Pancreas (tissue), 10 donors: ENCODE results near the gene DPY19L1. TPM values are rescaled to one million over a fixed set of nuclear protein-coding genes. Genes with fewer than 3 reads are reported as not detected.

Experiments used
- ATAC-seq, 4 donors: fragments of 200-7000 bp; cut with Tn5 transposase; one replicate each; pipeline versions ENCODE4 v1.8.0 to v1.9.1; 2020; ENCODE audit warnings: mild to moderate bottlenecking in 4 of 4, moderate library complexity in 4 of 4
- DNase-seq, 6 donors: peaks; one replicate each; pipeline ENCODE4 v3.0.0-alpha.2; 2020
- FAIRE-seq: peaks from 2 replicates; lab custom pipeline; 2012; peaks lifted over from hg19 to GRCh38; lab: Jason Lieb, UNC
- H3K27ac ChIP-seq, 4 donors: fragments of 200-600 bp; sonication (generic); 1 replicate in 3 of 4; 2 replicates in 1 of 4; pipeline versions ENCODE4 v1.5.0 to v1.8.0; 2020
- H3K27me3 ChIP-seq, 4 donors: fragments of 200-600 bp; one replicate each; pipeline ENCODE4 v1.8.0; 2021
- H3K36me3 ChIP-seq, 3 donors: fragments of 200-600 bp; sonication (generic) in 1 of 3; one replicate each; pipeline versions ENCODE4 v1.5.0 to v1.8.0; 2020 to 2021
- H3K4me1 ChIP-seq, 3 donors: fragments of 200-600 bp; one replicate each; pipeline ENCODE4 v1.8.0; 2021
- H3K4me3 ChIP-seq, 4 donors: fragments of 200-600 bp; sonication (generic) in 2 of 4; one replicate each; pipeline versions ENCODE4 v1.5.0 to v1.8.0; 2020 to 2021
- H3K9me3 ChIP-seq, 4 donors: fragments of 200-600 bp; one replicate each; pipeline ENCODE4 v1.8.0; 2021
- WGBS, 2 donors: extraction: QIAGEN DNeasy Blood & Tissue Kit; methylation state at CpG; one replicate each; pipeline ENCODE4 v1.1.7; 2013; 5-methylcytosine and 5-hydroxymethylcytosine counted together
- intact Hi-C, 3 donors: fragments of 100-400 bp; cut with DNase I; formaldehyde crosslinking; loops; one replicate each; pipeline versions ENCODE4 v1.11.1 to v1.14.2; 2022
- polyA plus RNA-seq, 2 donors: library from polyadenylated mRNA; stranded (reverse); fragments of 200-250 nt; gene quantifications; one replicate each; pipeline ENCODE4 v1.2.3, GENCODE V29; 2013
- total RNA-seq, 6 donors: library from RNA; stranded (reverse); fragmentation: NEBNext Ultra II Directional in 4 of 6; extraction: Animal tissue kit (Norgen Biotek cat#: 25700) in 4 of 6; gene quantifications; one replicate each; pipeline versions ENCODE4 v1.2.1 to v1.2.4, GENCODE V29; 2021 to 2023
- TF ChIP-seq, protein P1 (sequence below), 4 donors: fragments of 200-600 bp; sonication (generic) in 3 of 4; IDR thresholded peaks; one replicate each; pipeline versions ENCODE4 v1.5.0 to v1.8.0; 2021; ENCODE audit warnings: antibody characterized with exemption in 4 of 4
- donor health status: healthy with polysubstance abuse.
- donor health status: DM: no; HTN: no; CAD: no; lungs with moderate emphysema.
- donor health status: DM: no; HTN: no; CAD: no.
- donor health status: control.
- donor health status: control.
- donor health status: Bipolar disorder and iron deficiency.
- donor health status: DM: yes; HTN: yes; CAD: no.
- donor health status: DM: no; HTN: no; CAD: no.
- donor health status: DM: no; HTN: no; CAD: no.
- donor health status: DM: yes; HTN: yes; CAD: no.

Gene DPY19L1
- total and polyA plus RNA-seq, 8 donors: 1.6 to 12.9 (median 5.7) TPM

DNA sequence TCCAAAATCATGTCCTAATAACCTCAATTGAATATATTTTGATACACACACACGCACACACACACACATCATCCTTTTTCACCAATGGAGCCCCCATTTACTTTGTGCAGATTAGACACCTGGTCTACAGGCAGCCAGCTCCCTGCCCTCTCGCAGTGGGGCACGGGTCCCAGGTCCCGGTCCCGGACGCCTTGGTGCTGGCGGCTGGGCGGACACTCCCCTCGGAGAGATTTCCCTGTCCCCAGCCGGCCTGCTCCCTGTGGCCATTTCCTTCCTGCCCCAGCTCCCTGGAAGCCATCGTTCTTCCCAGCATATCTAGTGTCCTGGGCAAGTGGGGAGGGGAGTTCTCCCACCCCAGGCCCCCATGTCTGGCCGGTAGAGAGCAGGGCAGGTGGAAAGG lies 14.6 kb downstream of the DPY19L1 start:
- no peak for ATAC-seq
- Histone ChIP-seq H3K27me3 (no peaks in the 10 kb centered on the region), H3K9me3 (no peaks in the 10 kb centered on the region), H3K36me3 (no peaks in the 10 kb centered on the region), H3K4me3 (no peak overlapping the region), H3K27ac (no peak overlapping the region), H3K4me1 (no peaks in the 10 kb centered on the region)
- FAIRE-seq: no peak
- 96 to 98% methylated on average over 12 of the region's 12 CpGs for WGBS, 2 donors
- TF ChIP-seq, protein P1, sequence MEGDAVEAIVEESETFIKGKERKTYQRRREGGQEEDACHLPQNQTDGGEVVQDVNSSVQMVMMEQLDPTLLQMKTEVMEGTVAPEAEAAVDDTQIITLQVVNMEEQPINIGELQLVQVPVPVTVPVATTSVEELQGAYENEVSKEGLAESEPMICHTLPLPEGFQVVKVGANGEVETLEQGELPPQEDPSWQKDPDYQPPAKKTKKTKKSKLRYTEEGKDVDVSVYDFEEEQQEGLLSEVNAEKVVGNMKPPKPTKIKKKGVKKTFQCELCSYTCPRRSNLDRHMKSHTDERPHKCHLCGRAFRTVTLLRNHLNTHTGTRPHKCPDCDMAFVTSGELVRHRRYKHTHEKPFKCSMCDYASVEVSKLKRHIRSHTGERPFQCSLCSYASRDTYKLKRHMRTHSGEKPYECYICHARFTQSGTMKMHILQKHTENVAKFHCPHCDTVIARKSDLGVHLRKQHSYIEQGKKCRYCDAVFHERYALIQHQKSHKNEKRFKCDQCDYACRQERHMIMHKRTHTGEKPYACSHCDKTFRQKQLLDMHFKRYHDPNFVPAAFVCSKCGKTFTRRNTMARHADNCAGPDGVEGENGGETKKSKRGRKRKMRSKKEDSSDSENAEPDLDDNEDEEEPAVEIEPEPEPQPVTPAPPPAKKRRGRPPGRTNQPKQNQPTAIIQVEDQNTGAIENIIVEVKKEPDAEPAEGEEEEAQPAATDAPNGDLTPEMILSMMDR (IDR thresholded peaks at IDR 0.05): no peak
- intact Hi-C loops: no loop called here
- peak in 1 of 6 donors; percentile 41 for DNase-seq

DNA sequence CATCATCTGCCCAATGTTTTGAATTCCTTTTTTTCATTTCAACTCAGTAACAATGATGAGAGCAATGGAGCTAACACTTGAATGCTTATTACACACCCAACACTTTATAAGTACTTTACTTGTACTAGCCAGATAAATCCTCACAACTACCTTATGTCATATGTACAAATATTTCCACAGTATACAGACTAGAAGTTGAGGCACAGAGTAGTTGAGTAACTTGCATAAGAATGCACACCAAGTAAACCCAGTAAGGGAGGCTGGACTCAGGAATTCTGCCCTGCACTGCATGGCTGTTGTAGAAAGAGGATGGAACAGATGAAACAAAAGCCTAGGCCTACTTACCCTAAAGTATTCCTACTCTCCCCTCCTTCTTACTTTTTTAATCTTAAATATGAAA lies 15.8 kb downstream of the DPY19L1 start:
- intact Hi-C loops: no loop called here

DNA sequence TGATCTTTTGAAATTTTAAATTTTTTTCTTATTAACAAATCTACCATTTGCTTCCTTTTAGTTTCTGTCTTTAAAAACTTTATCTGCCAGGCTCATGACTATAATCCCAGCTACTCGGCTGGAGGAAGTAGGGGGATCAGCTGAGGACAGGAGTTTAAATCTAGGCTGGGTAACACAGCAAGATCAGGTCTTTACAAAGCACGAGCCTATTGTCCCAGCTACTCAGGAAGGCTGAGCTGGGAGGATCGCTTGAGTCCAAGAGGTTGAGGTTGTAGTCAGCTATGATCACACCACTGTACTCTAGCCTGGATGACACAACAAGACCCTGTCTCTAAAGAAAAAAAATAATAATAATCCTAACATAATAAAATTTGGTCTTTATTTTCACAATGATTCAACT lies 17.5 kb downstream of the DPY19L1 start:
- no peak overlapping the region for H3K27ac ChIP-seq
- no peaks in the 10 kb centered on the region for H3K9me3 ChIP-seq
- peaks cover 0 to 7% (median 0%) of the 10 kb centered on the region in 3 donors for H3K4me1 ChIP-seq
- H3K27me3 ChIP-seq: no peaks in the 10 kb centered on the region
- FAIRE-seq (no peak), DNase-seq (no peak), ATAC-seq (no peak)
- peaks cover 0 to 4% (median 0%) of the 10 kb centered on the region in 3 donors for H3K36me3 ChIP-seq
- TF ChIP-seq, protein P1 (IDR thresholded peaks at IDR 0.05): no peak
- WGBS, 2 donors: 83 to 87% methylated on average over 3 of the region's 3 CpGs
- intact Hi-C loops: no loop called here
- H3K4me3 ChIP-seq: no peak overlapping the region

More for the DNA sequence above, 15.8 kb downstream of the DPY19L1 start:
- no peak for FAIRE-seq
- no peaks in the 10 kb centered on the region for H3K4me1 ChIP-seq
- no peak overlapping the region for H3K27ac ChIP-seq
- no peak overlapping the region for H3K4me3 ChIP-seq
- no peaks in the 10 kb centered on the region for H3K9me3 ChIP-seq
- H3K36me3 ChIP-seq: peaks cover 0 to 4% (median 0%) of the 10 kb centered on the region in 3 donors
- no peaks in the 10 kb centered on the region for H3K27me3 ChIP-seq
- TF ChIP-seq, protein P1 (IDR thresholded peaks at IDR 0.05): no peak
- no peak for DNase-seq
- ATAC-seq: no peak

DNA sequence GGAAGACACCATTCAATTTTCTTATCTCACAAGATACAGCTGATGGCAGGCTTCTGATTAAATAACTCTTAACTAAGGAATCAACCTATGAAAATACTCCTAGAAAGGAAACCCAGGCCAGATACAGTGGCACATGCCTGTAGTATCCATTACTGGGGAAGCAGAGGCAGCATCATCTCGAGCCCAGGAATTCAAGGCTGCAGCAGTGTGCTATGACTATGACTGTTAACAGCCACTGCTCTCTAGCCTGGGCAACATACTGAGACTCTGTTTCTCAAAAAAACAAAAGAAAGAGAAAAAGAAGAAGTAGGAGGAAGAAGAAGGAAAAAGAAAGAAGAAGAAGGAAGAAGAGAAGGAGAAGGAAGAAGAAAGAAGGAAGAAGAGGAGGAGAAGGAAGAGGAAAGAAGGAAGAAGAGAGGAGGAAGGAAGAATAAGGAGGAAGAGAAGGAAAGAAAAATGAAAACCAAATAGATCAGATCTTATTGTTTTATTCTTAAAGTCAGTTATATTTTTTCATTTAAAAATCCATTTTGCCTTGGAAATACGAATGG lies 18.0 kb downstream of the DPY19L1 start:
- DNase-seq (no peak), FAIRE-seq (no peak), ATAC-seq (no peak)
- Histone ChIP-seq H3K36me3 (peaks cover 0 to 4% (median 0%) of the 10 kb centered on the region in 3 donors), H3K27ac (no peak overlapping the region), H3K4me3 (no peak overlapping the region), H3K4me1 (peaks cover 0 to 7% (median 0%) of the 10 kb centered on the region in 3 donors), H3K9me3 (no peaks in the 10 kb centered on the region), H3K27me3 (no peaks in the 10 kb centered on the region)
- WGBS, 2 donors: 88 to 93% methylated on average over 2 of the region's 2 CpGs
- TF ChIP-seq, protein P1 (IDR thresholded peaks at IDR 0.05): no peak
- intact Hi-C loops: no loop called here

DNA sequence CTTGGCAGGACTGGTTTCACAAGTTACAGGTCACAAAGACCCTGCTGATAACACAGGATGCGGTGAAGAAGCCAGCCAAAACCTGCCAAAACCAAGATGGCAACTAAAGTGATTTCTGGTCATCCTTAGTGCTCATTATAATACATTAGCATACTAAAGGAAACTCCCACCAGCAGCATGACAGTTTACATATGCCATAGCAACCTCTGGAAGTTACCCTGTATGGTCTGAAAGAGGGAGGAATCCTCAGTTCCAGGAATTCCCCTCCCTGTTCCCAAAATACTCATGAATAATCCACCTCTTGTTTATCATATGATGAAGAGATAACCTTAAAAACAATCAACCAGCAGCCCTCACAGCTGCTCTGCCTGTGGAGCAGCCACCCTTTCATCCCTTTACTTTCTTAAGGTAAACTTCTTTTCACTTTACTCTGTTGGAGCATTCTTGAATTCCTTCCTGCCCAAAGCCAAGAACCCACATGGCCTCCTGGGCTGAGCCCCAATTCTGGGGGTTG lies 21.9 kb downstream of the DPY19L1 start:
- DNase-seq: no peak
- no peak for FAIRE-seq
- ATAC-seq: peak in 1 of 4 donors; percentile 28
- Histone ChIP-seq H3K27me3 (no peaks in the 10 kb centered on the region), H3K36me3 (peaks cover 0 to 11% (median 0%) of the 10 kb centered on the region in 3 donors), H3K4me3 (no peak overlapping the region), H3K4me1 (peaks cover 0 to 7% (median 0%) of the 10 kb centered on the region in 3 donors), H3K27ac (no peak overlapping the region), H3K9me3 (no peaks in the 10 kb centered on the region)
- TF ChIP-seq, protein P1 (IDR thresholded peaks at IDR 0.05): no peak
- intact Hi-C loops: no loop called here
- 62 to 72% methylated on average over 1 of the region's 1 CpG for WGBS, 2 donors
